ENCODE measurements around the gene CDC42BPG.
"Not testable (repeated sequence)": the region's sequence is repeated elsewhere in the genome, so short reads cannot be mapped to it uniquely, and the experiment has no call there.

The CDC42BPG gene

GRCh38 chr11:64834723-64835615 is 9.5 kb downstream of the CDC42BPG start:
- DNase-seq (ENCODE audit: low read depth in 2 of 2), result no peak

- no peak for DNase-seq (ENCODE audit: low read depth in 2 of 2)
These were observed 10.3 kb downstream of the CDC42BPG start for GRCh38 chr11:64834031-64834722.

- no peak for DNase-seq (ENCODE audit: low read depth in 2 of 2)
These were observed 10.9 kb downstream of the CDC42BPG start for GRCh38 chr11:64833509-64833908.

- DNase-seq (ENCODE audit: low read depth in 2 of 2), result no peak
These were observed 11.3 kb downstream of the CDC42BPG start for GRCh38 chr11:64833198-64833502.

- DNase-seq (ENCODE audit: low read depth in 2 of 2), result no peak
These were observed 11.8 kb downstream of the CDC42BPG start for GRCh38 chr11:64832467-64833197.

GRCh38 chr11:64831411-64831891 is 13.0 kb downstream of the CDC42BPG start:
- DNase-seq (ENCODE audit: low read depth in 2 of 2), result no peak

GRCh38 chr11:64829536-64830251 is 14.8 kb downstream of the CDC42BPG start:
- DNase-seq (ENCODE audit: low read depth in 2 of 2), result no peak

- no peak for DNase-seq (ENCODE audit: low read depth in 2 of 2)
These were observed 17.0 kb downstream of the CDC42BPG start for GRCh38 chr11:64827451-64827839.

GRCh38 chr11:64826578-64827450 is 17.6 kb downstream of the CDC42BPG start:
- no peak for DNase-seq (ENCODE audit: low read depth in 2 of 2)

- no peak for DNase-seq (ENCODE audit: low read depth in 2 of 2)
These were observed 18.4 kb downstream of the CDC42BPG start for GRCh38 chr11:64826062-64826461.

- no peak for DNase-seq (ENCODE audit: low read depth in 2 of 2)
These were observed 20.8 kb downstream of the CDC42BPG start for GRCh38 chr11:64823568-64824119.

GRCh38 chr11:64817476-64817875 is 27.0 kb downstream of the CDC42BPG start:
- no peak for DNase-seq (ENCODE audit: low read depth in 2 of 2)

- DNase-seq (ENCODE audit: low read depth in 2 of 2), result not testable (repeated sequence)
These were observed 29.0 kb downstream of the CDC42BPG start for GRCh38 chr11:64815433-64815832.

GRCh38 chr11:64814712-64815187 is 29.7 kb downstream of the CDC42BPG start:
- DNase-seq (ENCODE audit: low read depth in 2 of 2), result no peak

- no peak for DNase-seq (ENCODE audit: low read depth in 2 of 2)
These were observed 30.6 kb downstream of the CDC42BPG start for GRCh38 chr11:64813826-64814225.

- DNase-seq (ENCODE audit: low read depth in 2 of 2), result peak in 1 of 2 donors; percentile 44
These were observed 33.6 kb downstream of the CDC42BPG start for GRCh38 chr11:64810891-64811272.

GRCh38 chr11:64810271-64810890 is 34.1 kb downstream of the CDC42BPG start, which contains the start of gene MEN1:
MEN1 (minus strand) TSS chr11:64810551; CDS start chr11:64810109, 442 bp downstream.
- DNase-seq (ENCODE audit: low read depth in 2 of 2), result peak; percentile 52 to 58

GRCh38 chr11:64809781-64810241 is 34.6 kb downstream of the CDC42BPG start:
- no peak for DNase-seq (ENCODE audit: low read depth in 2 of 2)

- DNase-seq (ENCODE audit: low read depth in 2 of 2), result no peak
These were observed 39.0 kb downstream of the CDC42BPG start for GRCh38 chr11:64805481-64805880.

Measured in activated CD8-positive, alpha-beta memory T cell treated with anti-CD3 and anti-CD28 coated beads for 4 hours (primary cell).